Endothelial cell of umbilical vein (primary cell): ENCODE data around the gene DENND4A.

Source experiments
- CTCF ChIP-seq, 2 donors: IDR thresholded peaks; 1 replicate in 1 of 2; 2 replicates in 1 of 2; pipeline ENCODE4 v1.5.1; 2011; ENCODE audit warnings: low read length in 2 of 2, mild to moderate bottlenecking in 2 of 2, moderate library complexity in 2 of 2, control low read depth in 1 of 2, inconsistent platforms in 1 of 2, low read depth in 1 of 2; ENCODE audit not compliant: insufficient read depth in 1 of 2; ENCODE audit errors: extremely low read depth in 1 of 2
- EZH2 ChIP-seq: IDR thresholded peaks from 2 replicates; pipeline ENCODE4 v1.6.1; 2012; ENCODE audit warnings: borderline replicate concordance, low read depth, mild to moderate bottlenecking, moderate library complexity, low read length, inconsistent platforms; ENCODE audit not compliant: severe bottlenecking
- FOS ChIP-seq: IDR thresholded peaks from 2 replicates; pipeline ENCODE4 v1.6.1; 2011; ENCODE audit warnings: mild to moderate bottlenecking, low read length, moderate library complexity, borderline replicate concordance; ENCODE audit not compliant: insufficient read depth
- GATA2 ChIP-seq: IDR thresholded peaks from 2 replicates; pipeline ENCODE4 v1.7.0; 2011; ENCODE audit warnings: low read depth, mild to moderate bottlenecking, moderate library complexity, mixed read lengths, low read length; ENCODE audit not compliant: insufficient read length, insufficient read depth
- JUN ChIP-seq: IDR thresholded peaks from 2 replicates; pipeline ENCODE4 v1.6.1; 2011; ENCODE audit warnings: borderline replicate concordance, low read depth; ENCODE audit not compliant: insufficient read length, insufficient read depth
- MYC ChIP-seq: IDR thresholded peaks from one replicate; pipeline ENCODE4 v1.6.1; 2011; ENCODE audit warnings: mild to moderate bottlenecking, low read depth, low read length
- POLR2A ChIP-seq: IDR thresholded peaks from 2 replicates; pipeline ENCODE4 v1.6.1; 2012; ENCODE audit warnings: low read depth, mild to moderate bottlenecking, control low read depth, low read length
- POLR2AphosphoS5 ChIP-seq: IDR thresholded peaks from 2 replicates; pipeline ENCODE4 v1.6.1; 2012; ENCODE audit warnings: low read depth, mild to moderate bottlenecking, control low read depth, low read length, moderate library complexity; ENCODE audit not compliant: insufficient read depth
- TF ChIP-seq, protein P1 (sequence below): IDR thresholded peaks from 2 replicates; pipeline ENCODE4 v1.6.1; 2011; ENCODE audit not compliant: insufficient read depth, insufficient read length

DNA sequence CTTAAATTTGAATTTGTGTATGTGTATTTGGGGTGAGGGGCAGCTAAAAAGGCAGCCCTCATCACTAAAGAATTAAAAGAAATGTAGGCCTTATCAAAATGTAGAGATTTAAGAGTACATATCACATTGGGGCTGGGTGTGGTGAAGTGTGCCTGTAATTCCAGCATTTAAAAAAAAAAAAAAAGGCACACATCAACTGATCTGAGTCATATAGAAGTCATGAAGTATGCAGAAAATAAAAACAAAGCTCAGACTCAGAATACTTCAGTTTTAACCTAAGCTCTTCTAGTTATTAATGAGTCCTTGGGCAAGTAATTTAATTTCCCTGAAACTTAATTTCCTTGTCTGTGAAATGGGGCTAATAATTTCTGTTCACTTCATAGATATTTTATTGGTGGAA is 138.8 kb downstream of the DENND4A start:
- TF ChIP-seq POLR2AphosphoS5 (no peak), POLR2A (no peak), CTCF (IDR thresholded peaks at IDR 0.05; ENCODE audit: extremely low read depth in 1 of 2, insufficient read depth in 1 of 2, low read depth in 1 of 2, low read length in 2 of 2) (no peak), FOS (peak; percentile 55), JUN (no peak), EZH2 (no peak), GATA2 (no peak), MYC (no peak)
- TF ChIP-seq, protein P1, sequence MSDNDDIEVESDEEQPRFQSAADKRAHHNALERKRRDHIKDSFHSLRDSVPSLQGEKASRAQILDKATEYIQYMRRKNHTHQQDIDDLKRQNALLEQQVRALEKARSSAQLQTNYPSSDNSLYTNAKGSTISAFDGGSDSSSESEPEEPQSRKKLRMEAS: no peak
